RCC 7860 (cell line): ENCODE results near the gene CNPY4.
"Not testable (repeated sequence)": the region's sequence is repeated elsewhere in the genome, so short reads cannot be mapped to it uniquely, and the experiment has no call there.

Source experiments
- DNase-seq: peaks from one replicate; pipeline ENCODE4 v3.0.0-alpha.2; 2015; ENCODE audit warnings: low spot score
- FAIRE-seq: peaks from 2 replicates; lab custom pipeline; 2012; peaks lifted over from hg19 to GRCh38; lab: Jason Lieb, UNC

The CNPY4 gene

GRCh38 chr7:100141555-100141949, 22.1 kb downstream of the CNPY4 start:
- FAIRE-seq (no peak), DNase-seq (no peak)

GRCh38 chr7:100142461-100142860, 23.0 kb downstream of the CNPY4 start:
- DNase-seq (no peak), FAIRE-seq (no peak)

- FAIRE-seq, result not testable (repeated sequence)
These were observed 26.9 kb downstream of the CNPY4 start for GRCh38 chr7:100146350-100146749.

GRCh38 chr7:100147278-100147677, 27.8 kb downstream of the CNPY4 start:
- FAIRE-seq (no peak), DNase-seq (no peak)

More at GRCh38 chr7:100146350-100146749, 26.9 kb downstream of the CNPY4 start:
- not testable (repeated sequence) for DNase-seq

GRCh38 chr7:100148225-100148558, 28.8 kb downstream of the CNPY4 start:
- DNase-seq (no peak), FAIRE-seq (no peak)

GRCh38 chr7:100148559-100149328, 29.3 kb downstream of the CNPY4 start, which contains the start of gene LAMTOR4:
TSS of gene LAMTOR4 (plus strand) at chr7:100148918. CDS start at chr7:100148973, 55 bp downstream.
- DNase-seq (peak; percentile 100), FAIRE-seq (peak; percentile 93)

GRCh38 chr7:100152404-100152803, 33.0 kb downstream of the CNPY4 start:
- no peak for FAIRE-seq

GRCh38 chr7:100152937-100153666, 33.7 kb downstream of the CNPY4 start:
- FAIRE-seq, result no peak
- no peak for DNase-seq

More at GRCh38 chr7:100152404-100152803, 33.0 kb downstream of the CNPY4 start:
- no peak for DNase-seq

- no peak for DNase-seq
These were observed 34.5 kb downstream of the CNPY4 start for GRCh38 chr7:100153708-100154535.

GRCh38 chr7:100154651-100155491, 35.4 kb downstream of the CNPY4 start:
- FAIRE-seq, result no peak
- DNase-seq, result no peak

More at GRCh38 chr7:100153708-100154535, 34.5 kb downstream of the CNPY4 start:
- no peak for FAIRE-seq

- no peak for FAIRE-seq
These were observed 36.3 kb downstream of the CNPY4 start for GRCh38 chr7:100155553-100156317.

GRCh38 chr7:100156331-100157068, 37.1 kb downstream of the CNPY4 start:
- no peak for DNase-seq
- no peak for FAIRE-seq

More at GRCh38 chr7:100155553-100156317, 36.3 kb downstream of the CNPY4 start:
- DNase-seq, result no peak

- FAIRE-seq (no peak), DNase-seq (no peak)
These were observed 37.6 kb downstream of the CNPY4 start for GRCh38 chr7:100157069-100157333.

- DNase-seq, result peak; percentile 80
- no peak for FAIRE-seq
These were observed 38.1 kb downstream of the CNPY4 start for GRCh38 chr7:100157334-100158228.

- DNase-seq (peak; percentile 80), FAIRE-seq (no peak)
These were observed 39.0 kb downstream of the CNPY4 start, which contains the start of gene TRAPPC14 for GRCh38 chr7:100158229-100159098. TSS of gene TRAPPC14 (minus strand) at chr7:100158723. CDS start at chr7:100158499, 224 bp downstream.

- no peak for FAIRE-seq
- DNase-seq, result no peak
These were observed 39.7 kb downstream of the CNPY4 start for GRCh38 chr7:100159099-100159623.

- FAIRE-seq (no peak), DNase-seq (no peak)
These were observed 40.6 kb downstream of the CNPY4 start for GRCh38 chr7:100160067-100160466.
